Ovary (tissue), 9 donors: ENCODE measurements around the gene CRACDL. TPM values are rescaled to one million over a fixed set of nuclear protein-coding genes. Genes with fewer than 3 reads are reported as not detected.

ENCODE experiments used
- DNase-seq, 5 donors: peaks; one replicate each; pipeline ENCODE4 v3.0.0-alpha.2; 2019 to 2020
- H3K27ac ChIP-seq, 2 donors: fragments of 200-600 bp; one replicate each; pipeline versions ENCODE4 v1.5.1 to v1.8.0; 2019 to 2022
- H3K27me3 ChIP-seq: fragments of 200-600 bp; one replicate; pipeline ENCODE4 v1.8.0; 2022
- H3K36me3 ChIP-seq: fragments of 200-600 bp; sonication (generic); one replicate; pipeline ENCODE4 v1.5.1; 2019
- H3K4me1 ChIP-seq: one replicate; pipeline ENCODE4 v1.8.1; 2013; ENCODE audit warnings: mild to moderate bottlenecking, moderate library complexity; ENCODE audit not compliant: insufficient read depth
- H3K4me3 ChIP-seq: fragments of 200-600 bp; sonication (generic); one replicate; pipeline ENCODE4 v1.5.1; 2017
- H3K9me3 ChIP-seq, 2 donors: fragments of 200-600 bp in 1 of 2; sonication (generic) in 1 of 2; one replicate each; pipeline versions ENCODE4 v1.5.1 to v1.8.1; 2013 to 2019; ENCODE audit warnings: mild to moderate bottlenecking in 1 of 2, moderate library complexity in 1 of 2
- EP300 ChIP-seq: sonication (generic); formaldehyde crosslinking; IDR thresholded peaks from one replicate; pipeline ENCODE4 v1.6.1; 2017; ENCODE audit warnings: antibody characterized with exemption
- POLR2A ChIP-seq: fragments of 450-650 bp; IDR thresholded peaks from one replicate; pipeline ENCODE4 v1.6.1; 2017; ENCODE audit warnings: antibody characterized with exemption, mild to moderate bottlenecking, moderate library complexity
- WGBS, 3 donors: extraction: QIAGEN DNeasy Blood & Tissue Kit in 1 of 3; methylation state at CpG; one replicate each; pipeline versions ENCODE4 v1.1.5 to v1.1.7; 2013 to 2017; 5-methylcytosine and 5-hydroxymethylcytosine counted together
- intact Hi-C, 4 donors: fragments of 100-400 bp; cut with DNase I; formaldehyde crosslinking; loops; one replicate each; pipeline versions ENCODE4 v1.11.0 to v1.15.1; 2022 to 2023
- polyA plus RNA-seq, 2 donors: library from polyadenylated mRNA; stranded (reverse); fragments of 200-250 nt in 1 of 2; fragments of 350-450 nt in 1 of 2; fragmentation: Illumina TruSeq in 1 of 2; extraction: RNeasy Lipid Tissue Mini Kit (QIAGEN cat#74804) in 1 of 2; gene quantifications; one replicate each; pipeline ENCODE4 v1.2.3, GENCODE V29; 2013 to 2014
- total RNA-seq, 7 donors: library from RNA; depleted of rRNA in 2 of 7; stranded (reverse); fragments of >200 nt in 2 of 7; fragmentation: NEBNext Ultra II Directional in 3 of 7; extraction: Animal tissue kit (Norgen Biotek cat#: 25700) in 3 of 7; gene quantifications; one replicate each; pipeline versions ENCODE4 v1.1.0 to v1.2.4, GENCODE V29; 2016 to 2023
- TF ChIP-seq, protein P1 (sequence below), 3 donors: fragments of 450-650 bp in 2 of 3; fragments of 200-600 bp in 1 of 3; IDR thresholded peaks; one replicate each; pipeline versions ENCODE4 v1.5.1 to v1.8.0; 2016 to 2022; ENCODE audit warnings: antibody characterized with exemption in 3 of 3, mild to moderate bottlenecking in 1 of 3
- donor health status: DM: no; HTN: no; CAD: no; lungs with moderate emphysema.
- donor health status: DM: no; HTN: no; CAD: no.
- donor health status: Bipolar disorder and iron deficiency.
- donor health status: DM: yes; HTN: yes; CAD: no.
- donor health status: DM: no; HTN: no; CAD: no.
- donor health status: DM: yes; HTN: yes; CAD: no.

The CRACDL gene
- total and polyA plus RNA-seq, 9 donors: 1.2 to 22.4 (median 2.7) TPM

GRCh38 chr2:98839292-98839691 is 96.7 kb downstream of the CRACDL start:
- no peak overlapping the region for H3K27ac ChIP-seq
- DNase-seq: no peak
- WGBS, 3 donors: 62 to 76% (median 64%) methylated on average over 3 of the region's 3 CpGs
- intact Hi-C loops: loop anchor here in 3 of 4 donors (5.0 kb wide), 2 partner anchors 187 to 192 kb away; no protein-coding TSS in a partner anchor
- H3K9me3 ChIP-seq: no peaks in the 10 kb centered on the region
- H3K36me3 ChIP-seq: no peaks in the 10 kb centered on the region
- no peaks in the 10 kb centered on the region for H3K4me1 ChIP-seq
- no peak overlapping the region for H3K4me3 ChIP-seq
- TF ChIP-seq, protein P1, sequence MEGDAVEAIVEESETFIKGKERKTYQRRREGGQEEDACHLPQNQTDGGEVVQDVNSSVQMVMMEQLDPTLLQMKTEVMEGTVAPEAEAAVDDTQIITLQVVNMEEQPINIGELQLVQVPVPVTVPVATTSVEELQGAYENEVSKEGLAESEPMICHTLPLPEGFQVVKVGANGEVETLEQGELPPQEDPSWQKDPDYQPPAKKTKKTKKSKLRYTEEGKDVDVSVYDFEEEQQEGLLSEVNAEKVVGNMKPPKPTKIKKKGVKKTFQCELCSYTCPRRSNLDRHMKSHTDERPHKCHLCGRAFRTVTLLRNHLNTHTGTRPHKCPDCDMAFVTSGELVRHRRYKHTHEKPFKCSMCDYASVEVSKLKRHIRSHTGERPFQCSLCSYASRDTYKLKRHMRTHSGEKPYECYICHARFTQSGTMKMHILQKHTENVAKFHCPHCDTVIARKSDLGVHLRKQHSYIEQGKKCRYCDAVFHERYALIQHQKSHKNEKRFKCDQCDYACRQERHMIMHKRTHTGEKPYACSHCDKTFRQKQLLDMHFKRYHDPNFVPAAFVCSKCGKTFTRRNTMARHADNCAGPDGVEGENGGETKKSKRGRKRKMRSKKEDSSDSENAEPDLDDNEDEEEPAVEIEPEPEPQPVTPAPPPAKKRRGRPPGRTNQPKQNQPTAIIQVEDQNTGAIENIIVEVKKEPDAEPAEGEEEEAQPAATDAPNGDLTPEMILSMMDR (IDR thresholded peaks at IDR 0.05): no peak
- no peak for TF ChIP-seq POLR2A
- H3K27me3 ChIP-seq: no peaks in the 10 kb centered on the region

GRCh38 chr2:98835831-98836385 is 100.1 kb downstream of the CRACDL start:
- intact Hi-C loops: loop anchor here in 3 of 4 donors (5.0 kb wide), 2 partner anchors 184 to 189 kb away; no protein-coding TSS in a partner anchor
- DNase-seq: no peak
- H3K27ac ChIP-seq: no peak overlapping the region
- H3K36me3 ChIP-seq: no peaks in the 10 kb centered on the region
- no peaks in the 10 kb centered on the region for H3K9me3 ChIP-seq
- no peak overlapping the region for H3K4me3 ChIP-seq
- H3K27me3 ChIP-seq: no peaks in the 10 kb centered on the region
- no peak for TF ChIP-seq POLR2A
- TF ChIP-seq, protein P1 (IDR thresholded peaks at IDR 0.05): no peak
- no peak for TF ChIP-seq EP300
- 85 to 87% (median 85%) methylated on average over 10 of the region's 10 CpGs for WGBS, 3 donors
- H3K4me1 ChIP-seq: no peaks in the 10 kb centered on the region

DNA sequence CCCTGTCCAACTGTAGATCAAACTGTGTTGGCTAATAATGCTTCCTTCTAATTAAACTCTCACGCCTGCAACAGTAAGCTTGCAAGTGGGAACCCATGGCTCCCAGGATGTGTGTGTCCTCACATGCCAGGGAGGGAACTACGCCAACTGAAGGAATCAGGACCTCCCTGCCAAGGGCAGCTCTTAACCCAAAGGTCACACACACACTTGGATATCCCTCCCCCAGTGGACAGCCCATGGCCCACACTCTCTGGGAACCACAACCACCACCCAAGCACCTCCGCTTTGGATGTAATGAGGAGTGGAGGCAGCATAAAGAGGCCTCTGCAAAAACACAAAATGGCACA is 102.1 kb downstream of the CRACDL start:
- Histone ChIP-seq H3K27me3 (no peaks in the 10 kb centered on the region), H3K9me3 (no peaks in the 10 kb centered on the region), H3K36me3 (no peaks in the 10 kb centered on the region), H3K4me3 (no peak overlapping the region), H3K4me1 (no peaks in the 10 kb centered on the region), H3K27ac (no peak overlapping the region)
- intact Hi-C loops: loop anchor here in 1 of 4 donors (5.0 kb wide), 1 partner anchor 177 kb away; no protein-coding TSS in a partner anchor
- TF ChIP-seq, protein P1 (IDR thresholded peaks at IDR 0.05): no peak
- TF ChIP-seq POLR2A (no peak), EP300 (no peak)
- DNase-seq: no peak
- 87 to 90% (median 87%) methylated on average over 3 of the region's 3 CpGs for WGBS, 3 donors

DNA sequence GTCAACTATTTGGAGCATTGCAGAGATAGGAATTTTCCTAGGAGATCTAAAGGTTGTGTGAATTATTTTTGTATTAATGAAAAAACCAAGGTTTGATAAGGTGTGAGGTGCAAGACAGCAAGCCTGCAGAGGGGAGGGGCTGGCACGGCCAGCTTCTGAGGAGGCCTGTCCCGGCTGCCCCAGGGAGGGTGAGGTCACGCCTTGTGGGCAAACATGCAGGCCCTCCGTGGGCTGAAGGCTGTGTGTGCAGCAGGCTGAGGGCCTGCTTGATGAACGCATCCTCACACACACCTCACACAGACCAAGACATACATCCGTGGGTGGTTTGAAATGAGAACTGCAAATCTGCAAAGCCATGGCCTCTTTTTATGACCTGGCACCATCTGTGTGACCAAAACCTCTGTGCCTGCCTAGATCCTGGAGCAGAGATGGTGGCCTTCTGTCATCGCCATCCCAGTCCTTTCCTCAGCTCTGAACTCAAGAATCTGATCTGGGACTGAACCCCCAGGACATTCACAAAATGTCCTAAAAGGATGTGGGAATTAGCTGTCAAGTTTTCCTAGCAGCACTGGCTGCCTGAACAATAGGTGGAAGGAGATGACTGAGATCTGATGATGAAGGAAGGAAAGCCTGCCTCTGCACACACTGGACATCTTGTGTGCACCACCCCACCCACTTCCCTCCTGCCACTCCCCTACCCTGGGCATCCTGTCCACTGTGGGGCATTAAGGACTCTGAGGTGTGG is 102.7 kb downstream of the CRACDL start:
- WGBS, 3 donors: 67 to 74% (median 71%) methylated on average over 7 of the region's 7 CpGs
- no peaks in the 10 kb centered on the region for H3K27me3 ChIP-seq
- TF ChIP-seq POLR2A (no peak), EP300 (no peak)
- TF ChIP-seq, protein P1 (IDR thresholded peaks at IDR 0.05): no peak
- intact Hi-C loops: loop anchor here in 1 of 4 donors (5.0 kb wide), 1 partner anchor 176 kb away; no protein-coding TSS in a partner anchor
- no peak for DNase-seq
- no peaks in the 10 kb centered on the region for H3K4me1 ChIP-seq
- H3K36me3 ChIP-seq: no peaks in the 10 kb centered on the region
- H3K9me3 ChIP-seq: no peaks in the 10 kb centered on the region
- H3K4me3 ChIP-seq: no peak overlapping the region
- no peak overlapping the region for H3K27ac ChIP-seq
